A673 (cell line): ENCODE data around the gene CDKN2B-AS1. TPM values are rescaled to one million over a fixed set of nuclear protein-coding genes. Genes with fewer than 3 reads are reported as not detected.

Source experiments
- BruUV-seq: library from RNA; stranded (reverse); fragments of 400-500 nt; replicated peaks from 2 replicates; lab custom pipeline; 2021; lab: Mats Ljungman, UMichigan
- CTCF ChIA-PET: fragments of 300-600 bp; sonication (Branson Sonifier 250); formaldehyde crosslinking; loops from one replicate; lab custom pipeline; 2022; ENCODE audit warnings: antibody characterized with exemption; lab: Charles Lee
- POLR2A ChIA-PET: fragments of 300-600 bp; sonication (Branson Sonifier 250); formaldehyde crosslinking; loops from one replicate; lab custom pipeline; 2022; ENCODE audit warnings: antibody characterized with exemption; ENCODE audit not compliant: low non-redundant PET; lab: Charles Lee
- DNase-seq: peaks from one replicate; pipeline ENCODE4 v3.0.0-alpha.2; 2015; ENCODE audit warnings: low spot score
- H3K27ac ChIP-seq: fragments of 200-600 bp; sonication (generic); 2 replicates; pipeline ENCODE4 v1.5.1; 2016; ENCODE audit warnings: mixed run types, low read depth, mild to moderate bottlenecking, mixed read lengths, antibody characterized with exemption, low read length; ENCODE audit not compliant: poor library complexity, severe bottlenecking
- H3K27me3 ChIP-seq: fragments of 200-600 bp; sonication (generic); replicated peaks from 2 replicates; pipeline ENCODE4 v1.6.1; 2017; ENCODE audit warnings: mixed run types, low read depth, mild to moderate bottlenecking, mixed read lengths, antibody characterized with exemption, low read length; ENCODE audit not compliant: insufficient read depth, poor library complexity
- H3K36me3 ChIP-seq: fragments of 200-600 bp; sonication (generic); 2 replicates; pipeline ENCODE4 v1.6.1; 2016; ENCODE audit warnings: mixed run types, mild to moderate bottlenecking, mixed read lengths, antibody characterized with exemption, low read length; ENCODE audit not compliant: insufficient read depth, poor library complexity, severe bottlenecking
- H3K4me1 ChIP-seq: fragments of 200-600 bp; sonication (generic); 2 replicates; pipeline ENCODE4 v1.6.1; 2017; ENCODE audit warnings: mixed run types, mild to moderate bottlenecking, mixed read lengths, antibody characterized with exemption, low read length; ENCODE audit not compliant: insufficient read depth, poor library complexity, severe bottlenecking
- H3K4me3 ChIP-seq: fragments of 200-600 bp; sonication (generic); 2 replicates; pipeline ENCODE4 v1.5.1; 2016; ENCODE audit warnings: low read depth, mixed run types, mild to moderate bottlenecking, mixed read lengths, low read length; ENCODE audit not compliant: poor library complexity, severe bottlenecking
- H3K9me3 ChIP-seq: fragments of 200-600 bp; sonication (generic); 2 replicates; pipeline ENCODE4 v1.6.1; 2016; ENCODE audit warnings: mixed run types, low read depth, mild to moderate bottlenecking, mixed read lengths, antibody characterized with exemption, low read length; ENCODE audit not compliant: poor library complexity, severe bottlenecking
- EZH2 ChIP-seq: fragments of 200-600 bp; sonication (generic); IDR thresholded peaks from 2 replicates; pipeline ENCODE4 v1.6.1; 2017; ENCODE audit warnings: borderline replicate concordance, low read depth, mild to moderate bottlenecking, mixed read lengths, antibody characterized with exemption, low read length; ENCODE audit not compliant: poor library complexity, severe bottlenecking
- intact Hi-C: fragments of 100-400 bp; cut with micrococcal nuclease; formaldehyde crosslinking; loops from one replicate; pipeline ENCODE4 v1.10.0; 2022; ENCODE audit not compliant: unreplicated experiment
- total RNA-seq: library from RNA; stranded (reverse); gene quantifications from 2 replicates; pipeline ENCODE4 v1.2.3, GENCODE V29; 2021
- TF ChIP-seq, protein P1 (sequence below): fragments of 300-800, 200-600 bp; sonication (generic); conservative IDR thresholded peaks from 2 replicates; pipeline ENCODE4 v1.5.1; 2017; ENCODE audit warnings: low read depth, mild to moderate bottlenecking, antibody characterized with exemption, low read length, moderate library complexity, mixed read lengths

CDKN2B-AS1 gene
- total RNA-seq, 1 experiment from 2014 or later = not detected

DNA sequence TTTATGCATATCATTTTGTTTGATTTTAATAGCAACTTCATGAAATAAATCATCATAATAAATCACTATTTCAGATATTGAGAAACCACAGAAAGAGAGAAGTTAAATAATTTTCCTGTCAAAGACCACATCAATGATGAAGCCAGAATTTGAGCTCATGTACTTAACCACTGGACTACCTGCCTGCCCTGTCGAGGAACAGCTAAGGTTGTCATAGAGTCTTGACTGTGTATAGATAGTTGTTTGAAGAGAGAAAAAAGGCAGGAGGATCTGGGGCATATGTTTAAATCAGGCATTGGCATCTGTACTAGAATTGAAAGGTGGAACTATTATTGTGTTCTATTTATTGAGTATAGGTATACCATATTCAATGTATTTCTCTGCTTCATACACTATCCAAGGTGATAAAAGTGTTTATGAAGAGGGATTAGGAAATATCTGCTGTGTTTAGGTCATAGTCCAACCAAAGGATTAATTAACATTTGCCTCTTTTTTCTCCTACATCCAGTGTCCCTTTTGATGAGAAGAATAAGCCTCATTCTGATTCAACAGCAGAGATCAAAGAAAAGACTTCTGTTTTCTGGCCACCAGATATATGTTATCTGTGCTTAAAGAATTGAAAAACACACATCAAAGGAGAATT lies 51.8 kb downstream of the CDKN2B-AS1 start:
- H3K27me3 ChIP-seq = no peaks in the 10 kb centered on the region
- CTCF ChIA-PET = no interaction called here
- intact Hi-C loops = no loop called here
- no peak overlapping the region for H3K27ac ChIP-seq
- H3K36me3 ChIP-seq = no peaks in the 10 kb centered on the region
- no peaks in the 10 kb centered on the region for H3K4me1 ChIP-seq
- no peaks in the 10 kb centered on the region for H3K9me3 ChIP-seq
- POLR2A ChIA-PET = no interaction called here
- H3K4me3 ChIP-seq = no peak overlapping the region
- BruUV-seq = no TSS peak
- TF ChIP-seq, protein P1, sequence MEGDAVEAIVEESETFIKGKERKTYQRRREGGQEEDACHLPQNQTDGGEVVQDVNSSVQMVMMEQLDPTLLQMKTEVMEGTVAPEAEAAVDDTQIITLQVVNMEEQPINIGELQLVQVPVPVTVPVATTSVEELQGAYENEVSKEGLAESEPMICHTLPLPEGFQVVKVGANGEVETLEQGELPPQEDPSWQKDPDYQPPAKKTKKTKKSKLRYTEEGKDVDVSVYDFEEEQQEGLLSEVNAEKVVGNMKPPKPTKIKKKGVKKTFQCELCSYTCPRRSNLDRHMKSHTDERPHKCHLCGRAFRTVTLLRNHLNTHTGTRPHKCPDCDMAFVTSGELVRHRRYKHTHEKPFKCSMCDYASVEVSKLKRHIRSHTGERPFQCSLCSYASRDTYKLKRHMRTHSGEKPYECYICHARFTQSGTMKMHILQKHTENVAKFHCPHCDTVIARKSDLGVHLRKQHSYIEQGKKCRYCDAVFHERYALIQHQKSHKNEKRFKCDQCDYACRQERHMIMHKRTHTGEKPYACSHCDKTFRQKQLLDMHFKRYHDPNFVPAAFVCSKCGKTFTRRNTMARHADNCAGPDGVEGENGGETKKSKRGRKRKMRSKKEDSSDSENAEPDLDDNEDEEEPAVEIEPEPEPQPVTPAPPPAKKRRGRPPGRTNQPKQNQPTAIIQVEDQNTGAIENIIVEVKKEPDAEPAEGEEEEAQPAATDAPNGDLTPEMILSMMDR = no peak
- no peak for TF ChIP-seq EZH2
- DNase-seq = no peak

DNA sequence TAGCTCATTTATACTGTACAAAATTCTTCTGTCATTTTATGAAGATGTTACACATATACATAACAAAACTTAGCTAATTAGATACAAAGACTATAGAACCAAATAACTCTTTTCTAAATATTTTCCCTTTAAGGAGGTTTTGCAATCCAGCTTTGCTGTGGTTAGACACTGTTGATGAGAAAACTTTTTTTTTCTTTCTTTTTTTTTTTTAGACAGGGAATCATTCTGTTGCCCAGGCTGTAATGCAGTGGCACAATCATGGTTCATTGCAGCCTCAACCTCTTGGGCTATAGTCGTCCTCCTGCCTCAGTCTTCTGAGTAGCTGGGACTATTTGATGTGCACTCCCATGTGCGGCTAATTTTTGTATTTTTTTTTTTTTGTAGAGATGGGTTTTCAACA lies 53.0 kb downstream of the CDKN2B-AS1 start:
- no peak for DNase-seq
- no peaks in the 10 kb centered on the region for H3K36me3 ChIP-seq
- TF ChIP-seq, protein P1 = no peak
- no peak for TF ChIP-seq EZH2
- H3K27ac ChIP-seq = no peak overlapping the region
- intact Hi-C loops = no loop called here
- H3K4me1 ChIP-seq = no peaks in the 10 kb centered on the region
- H3K27me3 ChIP-seq = no peaks in the 10 kb centered on the region
- CTCF ChIA-PET = no interaction called here
- POLR2A ChIA-PET = no interaction called here
- no TSS peak for BruUV-seq
- H3K9me3 ChIP-seq = no peaks in the 10 kb centered on the region
- H3K4me3 ChIP-seq = no peak overlapping the region

DNA sequence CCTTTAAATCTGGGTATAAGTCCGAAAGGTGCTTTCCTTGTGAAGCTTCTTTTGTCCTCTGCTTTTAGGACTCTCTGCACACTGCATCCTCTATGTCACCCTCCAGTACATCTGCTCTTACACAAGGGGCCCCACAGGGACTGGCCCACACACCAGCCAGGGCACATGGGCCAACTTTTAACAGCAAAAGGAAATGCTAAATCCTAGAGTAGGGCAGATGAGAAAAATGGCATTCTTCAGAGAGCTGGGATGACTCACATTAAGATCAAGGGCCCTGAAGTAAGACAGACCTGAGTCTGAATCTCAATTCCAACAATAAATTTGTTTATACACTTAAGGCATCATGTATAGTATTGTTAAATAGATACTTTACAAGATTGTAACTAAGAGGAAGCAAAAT lies 54.8 kb downstream of the CDKN2B-AS1 start:
- TF ChIP-seq EZH2 = no peak
- TF ChIP-seq, protein P1 = no peak
- intact Hi-C loops = no loop called here
- H3K9me3 ChIP-seq = no peaks in the 10 kb centered on the region
- ChIA-PET CTCF (no interaction called here), POLR2A (no interaction called here)
- H3K27me3 ChIP-seq = no peaks in the 10 kb centered on the region
- DNase-seq = no peak
- no TSS peak for BruUV-seq
- H3K4me3 ChIP-seq = no peak overlapping the region
- H3K36me3 ChIP-seq = no peaks in the 10 kb centered on the region
- H3K4me1 ChIP-seq = no peaks in the 10 kb centered on the region
- H3K27ac ChIP-seq = no peak overlapping the region
